HT1080 (cell line): ENCODE data around the gene PBX3. TPM values are rescaled to one million over a fixed set of nuclear protein-coding genes. Genes with fewer than 3 reads are reported as not detected.

Source experiments
- DNase-seq: peaks from one replicate; pipeline ENCODE4 v3.0.0-alpha.2; 2015; ENCODE audit warnings: low read depth
- total RNA-seq: library from RNA; depleted of rRNA; stranded (reverse); fragments of >200 nt; shearing (Covaris generic); gene quantifications from 2 replicates; pipeline ENCODE4 v1.2.3, GENCODE V29; 2014

Gene PBX3
- total RNA-seq, 1 experiment from 2014 or later = 75.8 TPM

DNA sequence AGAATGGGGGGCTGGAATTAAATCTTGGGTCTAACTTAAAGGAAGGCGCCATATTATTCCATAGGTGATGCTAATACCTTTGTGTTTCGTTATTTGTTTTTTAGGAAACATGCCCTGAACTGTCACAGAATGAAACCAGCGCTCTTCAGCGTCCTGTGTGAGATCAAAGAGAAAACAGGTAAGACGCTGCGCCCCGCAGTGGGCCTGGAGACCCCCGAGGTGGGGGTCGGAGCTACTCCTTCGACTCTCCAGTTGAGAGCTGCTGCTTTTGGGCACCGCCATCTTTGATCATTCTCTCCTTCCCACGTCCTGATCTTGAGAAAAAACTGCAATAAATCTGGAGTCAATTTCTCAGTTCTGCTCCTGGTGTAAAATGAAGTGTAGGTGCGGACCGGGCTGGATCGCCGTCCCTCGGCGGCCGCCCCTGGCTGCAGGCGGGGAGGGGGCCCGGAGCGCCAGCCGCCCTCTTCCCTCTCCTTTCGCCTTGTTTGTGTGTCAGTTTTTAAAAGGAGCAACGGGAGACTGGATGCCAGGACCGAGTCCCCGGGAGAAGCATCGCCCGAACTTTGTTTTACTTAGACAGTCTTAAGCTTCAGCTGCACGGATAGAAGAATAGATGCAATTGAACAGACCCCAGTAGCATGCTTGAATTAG is 1.4 kb downstream of the PBX3 start:
- DNase-seq = no peak

DNA sequence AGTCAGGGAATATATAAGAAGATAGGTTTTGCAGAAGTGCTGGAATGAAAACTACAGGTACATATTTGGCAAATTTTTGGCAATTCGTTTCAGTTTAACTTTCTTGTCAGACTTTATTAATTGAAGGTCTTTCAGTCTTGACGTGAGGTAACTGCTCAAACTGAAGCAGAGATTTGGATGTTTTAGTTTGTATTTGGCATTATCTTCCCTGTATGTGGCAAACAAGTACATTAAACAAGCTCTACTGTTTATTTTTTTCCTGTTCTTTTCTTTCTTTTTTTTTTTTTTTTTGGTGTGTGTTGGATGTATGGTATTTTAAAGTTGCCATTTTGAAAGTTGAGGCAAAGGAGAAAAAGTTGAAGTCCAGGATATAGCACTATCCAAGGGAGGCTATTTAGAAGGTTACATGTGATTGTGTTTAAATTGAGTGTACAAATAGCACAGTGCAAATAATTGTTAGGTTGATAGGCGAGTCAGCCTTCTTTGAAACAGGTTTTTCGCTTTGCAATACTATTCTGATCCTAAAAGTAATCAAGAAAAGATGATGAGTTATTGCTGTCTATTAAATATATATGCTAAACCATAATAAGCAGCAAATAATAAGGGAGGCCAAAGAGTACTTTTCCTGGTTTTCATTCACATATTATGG is 2.2 kb downstream of the PBX3 start:
- DNase-seq = no peak

DNA sequence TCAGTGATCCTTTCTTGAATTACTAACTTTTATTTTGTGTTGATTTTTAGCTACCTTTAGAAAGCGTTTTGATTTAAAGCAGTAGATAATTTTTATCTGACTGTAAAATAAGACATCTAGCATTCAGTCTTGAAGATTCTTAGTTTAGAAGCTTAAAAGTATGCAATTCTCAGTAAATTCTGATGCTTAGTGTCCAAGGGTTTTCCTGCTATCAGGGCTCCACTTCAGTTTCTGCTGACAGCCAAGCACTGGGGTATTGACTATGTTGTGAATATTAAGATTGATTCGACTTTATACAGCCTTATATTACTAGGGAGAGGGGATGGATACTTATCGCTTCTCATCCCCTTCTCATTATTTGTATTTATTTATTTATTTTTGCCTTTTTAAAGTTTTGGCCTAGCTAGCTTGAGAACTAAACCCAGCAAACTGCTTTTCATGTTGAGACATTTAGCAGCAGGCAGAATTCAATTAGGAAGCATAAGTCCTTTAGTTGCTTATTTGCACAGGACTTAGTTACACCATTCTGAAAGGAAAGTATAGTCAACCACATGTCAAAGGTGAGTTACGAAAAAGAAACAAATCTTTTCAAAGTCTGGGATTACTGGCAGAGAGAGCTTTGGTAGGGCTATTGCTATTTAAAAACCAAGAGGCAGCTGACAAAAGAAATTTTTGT is 2.9 kb downstream of the PBX3 start:
- DNase-seq = no peak

DNA sequence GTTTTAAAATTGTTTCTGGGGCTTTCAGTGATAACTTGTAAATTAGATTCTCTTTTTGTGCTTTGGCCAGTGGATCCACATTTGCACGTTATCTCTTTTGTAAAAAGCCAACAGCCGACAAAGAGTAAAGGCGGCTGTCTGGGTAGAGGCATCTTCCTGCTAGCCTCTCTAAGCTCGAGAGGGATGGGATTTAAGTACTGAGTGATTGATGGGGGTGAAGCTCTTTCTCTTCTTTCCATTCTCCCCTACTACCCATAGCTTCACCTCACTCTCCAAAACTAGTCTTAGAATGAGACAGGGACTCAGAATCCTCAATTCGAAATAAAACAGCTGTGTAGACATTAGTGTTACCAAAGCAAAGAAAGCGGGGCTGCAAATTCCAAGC is 3.4 kb downstream of the PBX3 start:
- DNase-seq = no peak

DNA sequence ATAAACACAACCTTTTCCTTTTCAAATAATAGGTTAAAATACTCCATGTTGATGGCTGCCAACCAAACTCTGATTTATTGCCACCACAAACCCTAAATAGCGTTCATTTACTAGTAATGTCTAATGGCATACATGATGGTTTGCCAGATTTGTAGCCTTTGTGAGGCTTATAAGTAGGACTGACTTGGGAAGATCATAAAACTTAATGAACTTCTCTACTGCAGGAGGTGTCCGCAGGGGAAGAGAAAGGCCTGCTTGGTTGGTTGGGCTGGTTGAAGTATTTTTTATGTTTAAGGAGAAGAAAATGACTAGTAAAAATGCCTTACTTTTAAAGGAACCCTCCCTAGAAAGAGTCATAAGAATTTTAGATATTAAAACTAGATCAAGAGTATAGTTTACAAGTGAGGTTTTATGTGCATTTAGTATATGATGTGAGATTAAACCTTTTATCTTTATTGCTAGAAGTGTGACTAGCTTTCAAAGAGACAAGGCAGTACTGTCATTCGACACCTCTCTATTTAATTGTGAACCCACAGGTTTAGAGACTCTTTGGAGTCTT is 5.0 kb downstream of the PBX3 start:
- DNase-seq = no peak

DNA sequence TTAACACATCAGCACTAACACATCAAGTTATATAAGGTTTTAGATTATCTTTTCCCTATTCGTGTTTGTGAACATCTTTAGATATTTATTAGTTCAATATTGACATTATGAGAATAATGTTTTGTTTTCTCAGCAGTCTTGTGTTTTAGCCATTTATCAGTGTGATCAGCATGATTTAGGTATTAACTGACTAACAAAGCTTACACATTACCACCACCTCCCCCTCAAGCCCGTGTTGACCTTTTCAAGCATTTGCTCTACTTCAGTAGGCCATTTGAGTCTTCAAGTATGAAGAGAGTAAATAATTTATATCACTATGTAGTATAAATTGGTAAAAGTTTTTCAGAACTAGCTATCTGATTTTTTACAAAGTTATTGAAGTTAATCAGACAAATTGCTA is 6.9 kb downstream of the PBX3 start:
- no peak for DNase-seq

DNA sequence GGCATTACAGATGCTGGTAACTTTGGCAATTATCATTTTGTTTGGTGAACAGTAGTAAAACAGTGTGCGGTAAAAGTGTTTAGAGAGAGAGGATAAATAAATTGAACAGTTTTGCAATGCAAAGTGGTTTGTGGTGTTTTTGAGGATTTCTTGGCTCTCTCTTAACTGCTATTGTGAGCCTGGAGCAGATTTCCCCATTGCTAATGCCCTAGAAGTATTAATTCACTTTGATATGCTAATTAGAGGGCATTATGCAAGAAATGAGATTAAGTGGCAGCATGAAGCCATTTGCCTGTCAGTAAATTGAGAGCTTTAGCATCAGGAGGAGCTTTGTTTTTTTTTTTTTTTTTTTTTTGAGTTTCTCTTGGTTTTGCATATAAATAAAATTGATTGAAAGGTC is 8.2 kb downstream of the PBX3 start:
- no peak for DNase-seq

DNA sequence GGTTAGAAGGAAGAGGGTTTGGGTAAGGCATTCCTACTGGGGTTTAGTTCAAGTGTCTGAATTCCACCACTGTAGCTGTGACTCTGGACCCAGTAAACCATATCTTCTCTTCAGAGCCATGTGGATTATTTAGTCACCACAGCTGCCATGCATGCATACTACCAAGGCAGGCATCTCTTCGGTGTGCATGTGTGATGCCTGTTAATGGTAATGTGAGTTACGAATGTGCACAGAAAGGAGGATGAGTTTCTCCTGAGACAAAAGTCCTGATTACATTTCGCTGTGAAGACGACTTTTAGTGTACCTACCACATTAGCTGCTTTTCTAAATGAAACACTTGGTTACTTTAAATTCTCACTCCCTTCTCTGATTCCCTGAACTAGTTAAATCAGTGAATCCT is 9.3 kb downstream of the PBX3 start:
- DNase-seq = no peak

DNA sequence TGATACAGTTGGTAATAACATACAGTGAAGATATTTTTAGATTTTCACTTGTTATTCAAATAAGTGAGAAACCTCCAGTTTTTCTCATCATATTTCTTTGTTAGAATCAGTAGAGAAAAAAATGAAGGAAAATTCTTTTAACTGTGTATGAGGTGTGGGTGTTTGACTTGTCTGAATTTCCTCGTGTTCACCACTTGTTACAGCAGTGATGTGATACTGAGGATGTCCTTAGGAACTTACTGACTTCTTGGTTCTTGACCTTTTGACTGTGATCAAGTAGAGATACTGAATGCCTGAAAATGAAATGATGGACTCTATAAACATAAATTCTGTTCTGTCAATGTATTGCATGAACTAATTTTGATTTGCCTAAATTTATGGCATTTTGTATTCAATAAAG is 10.7 kb downstream of the PBX3 start:
- DNase-seq = no peak

DNA sequence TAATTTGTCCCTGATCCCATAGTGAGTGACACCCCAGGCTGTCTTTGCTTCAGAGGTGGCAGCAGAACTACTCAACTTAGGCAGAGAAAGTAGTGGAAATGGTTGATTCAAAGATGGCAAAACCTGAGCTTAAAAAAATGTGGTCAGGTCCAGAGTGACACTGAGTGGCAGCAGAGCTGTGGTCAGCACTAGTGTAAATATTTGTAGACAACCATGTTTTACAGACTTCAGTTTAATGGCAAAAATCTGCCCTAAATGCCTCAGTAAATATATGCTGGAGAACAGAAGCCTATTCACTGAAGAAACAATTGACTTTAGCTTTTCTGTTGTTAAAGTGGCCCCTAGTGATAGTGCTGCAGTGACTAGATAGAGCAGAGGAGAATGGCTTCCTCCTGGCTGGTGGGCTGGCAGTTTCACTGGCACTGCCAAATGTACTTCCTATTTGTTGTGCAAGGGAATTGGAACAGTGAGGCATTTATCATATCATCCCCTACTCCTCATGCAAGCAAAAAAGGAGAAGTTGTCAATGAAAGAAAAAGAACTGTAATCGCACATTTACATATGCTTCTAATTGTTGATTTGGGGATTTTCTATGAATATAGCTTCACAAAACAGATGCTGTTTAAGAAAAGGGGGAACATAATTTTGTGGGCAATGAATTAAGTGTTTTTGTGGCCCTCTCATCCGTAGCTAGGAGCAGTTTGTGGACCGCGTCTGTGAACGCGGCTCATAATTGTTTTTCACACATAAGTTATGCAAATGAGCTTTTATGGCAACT is 12.0 kb downstream of the PBX3 start:
- DNase-seq = no peak

DNA sequence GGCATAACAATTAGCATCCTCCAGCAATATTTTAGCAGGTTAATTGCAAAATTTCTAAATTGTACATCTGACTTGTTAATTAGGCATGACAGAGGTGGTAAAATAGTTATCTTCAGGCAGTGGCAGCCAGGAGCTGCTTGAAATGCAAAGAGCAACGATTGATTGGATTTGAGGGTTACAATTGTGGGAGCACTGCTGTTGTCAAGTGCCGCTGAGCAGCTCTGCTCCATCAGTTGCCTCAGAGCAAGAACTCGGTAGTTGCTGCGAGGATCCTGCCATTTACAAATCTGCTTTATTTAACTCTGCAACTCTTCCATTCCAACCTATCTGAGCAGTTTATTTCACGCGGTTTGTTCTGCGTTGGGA is 12.6 kb downstream of the PBX3 start:
- DNase-seq = no peak

DNA sequence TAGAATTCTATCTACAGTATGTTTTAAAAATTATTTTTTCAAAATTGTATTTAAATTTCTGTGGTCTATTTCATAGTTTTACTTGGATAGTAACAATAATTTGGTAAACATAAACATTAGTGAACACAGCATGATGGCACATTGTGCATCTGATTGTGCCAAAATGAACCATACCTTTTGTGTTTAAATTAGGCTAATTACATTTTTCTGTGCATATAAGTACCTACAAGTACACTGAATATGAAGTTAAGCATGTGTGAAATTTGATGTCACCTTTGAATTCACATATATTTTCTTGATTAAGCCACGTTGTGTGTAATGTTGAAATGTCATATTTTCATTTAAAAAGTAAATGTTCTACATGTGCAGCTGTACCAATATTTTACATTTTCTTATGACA is 13.4 kb downstream of the PBX3 start:
- DNase-seq = no peak

DNA sequence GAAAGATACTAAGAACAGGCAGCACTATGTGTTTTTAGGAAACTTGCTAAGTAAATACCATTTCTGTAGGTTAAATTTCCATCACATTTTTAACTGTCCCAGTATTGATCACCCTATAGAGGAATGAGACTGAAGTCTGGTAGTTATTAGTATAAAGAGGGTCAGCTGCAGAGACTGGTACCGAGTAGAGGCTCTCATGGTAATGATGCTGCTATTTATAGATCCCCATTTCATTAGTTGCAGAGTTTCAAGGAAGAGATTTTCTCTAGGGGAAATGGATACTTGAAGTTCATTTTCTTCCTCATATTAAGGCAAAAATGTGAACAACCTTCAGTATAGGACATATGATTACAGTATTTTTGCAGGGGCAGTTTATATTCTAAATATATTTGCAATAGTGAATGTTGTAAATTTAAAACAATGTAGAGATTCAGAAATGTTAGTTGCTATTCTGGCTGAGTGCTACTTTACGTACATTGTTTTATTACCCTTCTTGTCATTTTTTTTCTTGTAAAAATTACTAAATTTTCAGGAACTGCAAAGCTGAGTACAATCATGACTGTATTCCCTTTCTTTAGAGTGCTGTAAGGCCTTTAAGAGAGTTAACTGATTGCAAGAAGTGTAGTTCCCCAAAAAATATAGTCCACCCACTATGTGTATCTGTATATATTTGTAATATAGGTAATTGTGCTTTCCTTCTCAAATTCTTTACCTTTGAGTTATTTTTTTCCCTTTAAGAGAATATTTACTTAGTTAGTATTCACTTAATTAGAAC is 14.7 kb downstream of the PBX3 start:
- DNase-seq = no peak

DNA sequence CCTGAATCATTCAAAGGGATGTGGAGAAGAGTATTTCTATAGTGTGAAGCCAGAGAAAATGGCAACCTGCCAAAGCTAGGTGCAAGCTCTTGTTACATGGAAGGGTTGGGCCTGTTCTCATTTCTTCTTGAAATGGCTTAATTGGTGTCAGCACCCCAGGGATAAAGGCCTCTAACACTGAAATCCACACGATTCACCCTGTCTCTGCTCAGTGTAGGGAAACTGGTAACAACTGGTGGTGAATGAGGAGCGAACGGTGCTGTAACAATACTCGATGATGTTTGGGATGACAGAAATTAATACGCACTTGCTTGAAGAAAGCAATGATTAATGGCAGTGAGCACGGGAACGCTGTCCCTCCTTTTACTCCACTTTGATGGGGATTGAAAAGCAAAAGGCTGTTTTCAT is 16.2 kb downstream of the PBX3 start:
- peak; percentile 41 for DNase-seq

DNA sequence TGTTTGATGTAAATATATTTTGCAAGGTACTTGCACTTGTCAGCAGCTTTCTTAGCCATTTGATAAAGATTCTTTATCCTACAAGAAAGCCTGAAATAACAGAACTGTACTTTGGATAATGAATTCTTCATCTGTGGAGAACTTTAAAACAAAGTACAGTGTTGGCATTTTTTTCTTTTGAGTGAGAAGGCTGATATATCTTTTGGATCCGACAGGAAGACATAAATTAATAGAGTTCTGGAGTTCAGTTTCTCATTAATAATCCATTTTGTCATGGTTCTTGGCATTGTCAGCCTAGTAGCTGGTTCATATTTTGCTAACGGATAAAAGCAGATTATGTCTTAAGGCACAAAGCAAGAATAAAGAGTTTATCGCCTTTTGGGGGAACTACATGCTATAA is 17.0 kb downstream of the PBX3 start:
- DNase-seq = no peak

DNA sequence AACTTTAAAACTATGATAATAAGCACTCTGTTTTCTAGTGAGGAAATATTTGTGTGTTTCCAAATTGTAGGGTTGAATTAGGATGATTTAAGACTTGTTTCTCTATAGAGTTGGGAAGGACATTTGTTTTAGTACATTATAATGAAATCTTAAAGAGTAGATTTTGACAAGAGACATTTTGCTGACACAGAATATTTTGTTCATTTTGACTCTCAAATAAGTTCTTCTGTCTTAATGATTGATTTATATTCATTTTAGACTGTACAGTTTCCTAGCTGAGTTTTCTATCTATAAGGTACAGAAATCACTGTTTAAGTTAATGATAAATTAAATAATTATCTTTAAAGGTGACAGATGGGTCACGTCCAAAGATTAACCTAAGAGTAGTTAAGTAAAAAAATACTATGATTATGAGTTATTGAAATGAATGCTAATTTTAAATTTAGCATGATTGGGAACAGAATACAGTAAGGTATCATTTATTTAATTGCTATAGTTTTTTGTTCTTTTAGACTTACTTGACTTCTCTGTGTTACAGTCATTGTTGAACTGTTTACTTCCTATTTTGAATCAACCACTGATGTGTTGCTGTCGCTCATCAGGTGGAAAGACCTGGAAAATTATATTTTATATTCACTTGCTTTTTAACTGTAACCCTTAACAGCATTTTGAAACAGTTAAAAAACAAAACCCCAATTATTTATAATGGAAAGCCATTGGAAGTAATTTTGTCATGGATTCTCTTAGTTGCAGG is 19.5 kb downstream of the PBX3 start:
- DNase-seq = no peak

DNA sequence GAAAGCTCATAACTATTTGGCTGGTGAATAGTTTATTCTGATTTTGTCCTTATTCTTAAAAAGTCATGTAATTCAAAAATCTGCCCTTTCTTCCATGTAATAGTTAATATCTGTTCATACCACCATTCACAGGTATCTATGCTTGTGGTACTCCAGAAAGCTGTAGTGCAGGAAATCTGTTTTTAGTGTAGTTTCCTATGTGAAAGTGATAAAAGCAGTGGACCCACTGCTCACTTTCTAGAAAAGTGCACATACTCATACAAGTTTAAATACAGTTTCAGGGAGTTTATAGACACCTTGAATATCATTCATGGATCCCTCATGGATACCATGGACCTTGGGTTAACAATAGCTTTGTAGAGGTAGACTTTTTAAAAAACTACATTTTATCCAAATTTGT is 20.2 kb downstream of the PBX3 start:
- DNase-seq = no peak

DNA sequence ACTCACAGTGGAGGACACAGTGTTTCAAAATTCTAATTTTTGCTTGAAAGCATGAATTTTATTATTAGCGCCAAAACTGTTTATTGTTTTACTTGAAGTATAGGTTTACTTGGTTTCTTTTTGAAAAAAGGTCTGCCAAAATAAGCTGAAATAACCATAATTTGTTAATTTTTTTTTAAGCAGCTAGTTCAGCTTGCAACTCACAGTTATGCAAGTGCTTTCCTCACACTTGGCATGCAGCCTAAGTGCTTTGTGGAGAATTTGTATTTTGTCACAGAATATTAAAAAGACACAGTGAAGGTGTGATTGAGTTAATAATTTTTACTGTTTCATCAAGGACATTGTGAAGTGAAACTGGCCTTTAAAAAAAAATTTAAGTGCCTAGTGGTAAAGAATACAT is 21.6 kb downstream of the PBX3 start:
- no peak for DNase-seq

DNA sequence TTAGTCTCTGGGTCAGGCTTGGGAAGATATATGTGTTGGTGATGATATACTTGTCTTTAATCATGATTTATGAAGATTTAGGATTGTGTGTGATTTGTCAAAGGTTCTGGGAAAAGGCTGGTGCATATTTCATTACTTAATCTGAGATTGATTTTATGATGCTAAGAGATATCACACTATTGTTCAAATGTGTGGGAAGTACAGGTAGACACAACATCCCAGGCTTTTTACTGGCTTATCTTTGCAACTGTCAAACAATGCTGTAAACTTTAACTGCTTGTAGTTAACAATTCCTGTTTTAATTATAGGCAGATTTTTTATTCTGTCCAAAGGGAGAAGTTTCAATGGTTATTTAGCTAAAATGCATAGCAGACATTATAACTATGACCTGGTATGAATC is 23.9 kb downstream of the PBX3 start:
- no peak for DNase-seq

DNA sequence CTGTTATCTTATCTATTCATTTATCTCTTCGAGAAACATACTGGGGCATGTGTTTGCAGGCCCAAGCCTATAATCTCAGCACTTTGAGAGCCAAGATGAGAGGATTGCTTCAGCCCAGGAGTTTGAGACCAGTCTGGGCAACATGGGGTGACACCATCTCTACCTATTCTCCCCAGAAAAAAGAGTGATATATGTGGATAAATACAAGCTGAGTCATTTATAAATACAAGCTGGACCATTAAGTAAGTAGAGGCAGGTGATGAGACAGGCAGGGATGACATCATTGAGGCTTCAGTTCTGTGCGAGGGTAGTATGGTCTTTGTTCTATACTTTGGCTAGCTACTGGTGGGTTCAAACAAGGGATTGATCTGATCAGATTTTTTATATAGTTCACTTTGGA is 25.6 kb downstream of the PBX3 start:
- no peak for DNase-seq
